ENCODE data around the gene SERPINA12. TPM values are rescaled to one million over a fixed set of nuclear protein-coding genes. Genes with fewer than 3 reads are reported as not detected.
A peak's percentile ranks its signal among the peaks of the same experiment; 100 is the strongest.

Gene SERPINA12
- total and polyA plus RNA-seq, 2 of the 13 experiments (the other 11 are each of a cell fraction or from before 2014, with no cell fraction given): 0.08 TPM; not detected in 1

DNA sequence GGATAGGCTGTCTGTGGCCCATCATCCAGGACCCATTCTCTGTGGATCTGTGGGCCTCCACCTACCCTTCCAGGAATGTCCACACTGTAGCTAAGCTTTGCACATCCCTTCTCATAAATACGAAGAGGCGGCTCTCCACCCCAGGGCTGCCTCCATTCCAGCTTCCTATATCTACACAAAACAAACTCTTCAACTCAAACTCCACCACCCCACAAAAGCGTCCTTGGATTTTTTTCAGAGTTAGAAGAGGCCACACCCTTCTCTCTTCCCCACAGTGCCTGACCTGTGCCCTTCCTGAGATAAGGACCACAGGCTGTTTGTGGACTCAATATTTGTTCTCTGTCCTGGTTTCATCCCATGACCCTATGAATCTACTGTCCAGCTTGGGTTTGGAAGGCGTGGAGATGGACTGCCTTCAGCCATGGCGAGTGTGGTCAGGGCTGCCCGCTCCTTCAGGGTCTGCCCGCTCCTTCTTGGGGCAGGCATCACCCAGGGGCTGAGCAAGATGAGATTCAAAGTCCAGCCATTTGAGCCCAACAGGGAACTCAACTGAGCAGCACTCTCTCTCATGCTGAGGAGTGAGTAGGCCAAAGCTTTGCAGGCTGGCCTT lies 13.0 kb upstream of the SERPINA12 start (continued):
- TF ChIP-seq NFIB (CRISPR knock-in tag; IDR thresholded peaks at IDR 0.05; ENCODE audit: borderline replicate concordance): no peak
- no peak for TF ChIP-seq DDIT3 (CRISPR knock-in tag; IDR thresholded peaks at IDR 0.05)
- no peak for TF ChIP-seq MATR3 (CRISPR knock-in tag; IDR thresholded peaks at IDR 0.05)
- TF ChIP-seq HOXA9 (CRISPR knock-in tag; IDR thresholded peaks at IDR 0.05; ENCODE audit: borderline replicate concordance): no peak
- peak; percentile 93 for TF ChIP-seq ZNF503 (CRISPR knock-in tag; IDR thresholded peaks at IDR 0.05)
- TF ChIP-seq, protein P1, sequence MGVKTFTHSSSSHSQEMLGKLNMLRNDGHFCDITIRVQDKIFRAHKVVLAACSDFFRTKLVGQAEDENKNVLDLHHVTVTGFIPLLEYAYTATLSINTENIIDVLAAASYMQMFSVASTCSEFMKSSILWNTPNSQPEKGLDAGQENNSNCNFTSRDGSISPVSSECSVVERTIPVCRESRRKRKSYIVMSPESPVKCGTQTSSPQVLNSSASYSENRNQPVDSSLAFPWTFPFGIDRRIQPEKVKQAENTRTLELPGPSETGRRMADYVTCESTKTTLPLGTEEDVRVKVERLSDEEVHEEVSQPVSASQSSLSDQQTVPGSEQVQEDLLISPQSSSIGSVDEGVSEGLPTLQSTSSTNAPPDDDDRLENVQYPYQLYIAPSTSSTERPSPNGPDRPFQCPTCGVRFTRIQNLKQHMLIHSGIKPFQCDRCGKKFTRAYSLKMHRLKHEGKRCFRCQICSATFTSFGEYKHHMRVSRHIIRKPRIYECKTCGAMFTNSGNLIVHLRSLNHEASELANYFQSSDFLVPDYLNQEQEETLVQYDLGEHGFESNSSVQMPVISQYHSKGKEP (CRISPR knock-in tag; IDR thresholded peaks at IDR 0.05): no peak
- peak; percentile 72; the same call in 1 of the 2 replicates for TF ChIP-seq RFXAP (CRISPR knock-in tag; IDR thresholded peaks at IDR 0.05; ENCODE audit: borderline replicate concordance)
- TF ChIP-seq, protein P2, sequence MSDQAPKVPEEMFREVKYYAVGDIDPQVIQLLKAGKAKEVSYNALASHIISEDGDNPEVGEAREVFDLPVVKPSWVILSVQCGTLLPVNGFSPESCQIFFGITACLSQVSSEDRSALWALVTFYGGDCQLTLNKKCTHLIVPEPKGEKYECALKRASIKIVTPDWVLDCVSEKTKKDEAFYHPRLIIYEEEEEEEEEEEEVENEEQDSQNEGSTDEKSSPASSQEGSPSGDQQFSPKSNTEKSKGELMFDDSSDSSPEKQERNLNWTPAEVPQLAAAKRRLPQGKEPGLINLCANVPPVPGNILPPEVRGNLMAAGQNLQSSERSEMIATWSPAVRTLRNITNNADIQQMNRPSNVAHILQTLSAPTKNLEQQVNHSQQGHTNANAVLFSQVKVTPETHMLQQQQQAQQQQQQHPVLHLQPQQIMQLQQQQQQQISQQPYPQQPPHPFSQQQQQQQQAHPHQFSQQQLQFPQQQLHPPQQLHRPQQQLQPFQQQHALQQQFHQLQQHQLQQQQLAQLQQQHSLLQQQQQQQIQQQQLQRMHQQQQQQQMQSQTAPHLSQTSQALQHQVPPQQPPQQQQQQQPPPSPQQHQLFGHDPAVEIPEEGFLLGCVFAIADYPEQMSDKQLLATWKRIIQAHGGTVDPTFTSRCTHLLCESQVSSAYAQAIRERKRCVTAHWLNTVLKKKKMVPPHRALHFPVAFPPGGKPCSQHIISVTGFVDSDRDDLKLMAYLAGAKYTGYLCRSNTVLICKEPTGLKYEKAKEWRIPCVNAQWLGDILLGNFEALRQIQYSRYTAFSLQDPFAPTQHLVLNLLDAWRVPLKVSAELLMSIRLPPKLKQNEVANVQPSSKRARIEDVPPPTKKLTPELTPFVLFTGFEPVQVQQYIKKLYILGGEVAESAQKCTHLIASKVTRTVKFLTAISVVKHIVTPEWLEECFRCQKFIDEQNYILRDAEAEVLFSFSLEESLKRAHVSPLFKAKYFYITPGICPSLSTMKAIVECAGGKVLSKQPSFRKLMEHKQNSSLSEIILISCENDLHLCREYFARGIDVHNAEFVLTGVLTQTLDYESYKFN (CRISPR knock-in tag; conservative IDR thresholded peaks at IDR 0.05): peak; percentile 96
- peak; percentile 53; the same call in 1 of the 2 replicates for TF ChIP-seq ZNF441 (CRISPR knock-in tag; IDR thresholded peaks at IDR 0.05; ENCODE audit: borderline replicate concordance)
- TF ChIP-seq U2AF1 (optimal IDR thresholded peaks at IDR 0.05; ENCODE audit: low read depth, low read length): peak; percentile 78
- no peak for TF ChIP-seq SMARCE1 (IDR thresholded peaks at IDR 0.05; ENCODE audit: borderline replicate concordance)
- TF ChIP-seq DBP (CRISPR knock-in tag; IDR thresholded peaks at IDR 0.05; ENCODE audit: not compliant biosample characterization): no peak
- 0 out of 2 replicates have a peak, but pooled peaks have one; percentile 9 for TF ChIP-seq CHD4 (IDR thresholded peaks at IDR 0.05; ENCODE audit: borderline replicate concordance, low read length)
- TF ChIP-seq CTCF (CRISPR knock-in tag; IDR thresholded peaks at IDR 0.05): 0 out of 2 replicates have a peak, but pooled peaks have one; percentile 10
- TF ChIP-seq SP2 (CRISPR knock-in tag; IDR thresholded peaks at IDR 0.05): no peak
- no peak for TF ChIP-seq GZF1 (CRISPR knock-in tag; IDR thresholded peaks at IDR 0.05)
- TF ChIP-seq STAT5B (CRISPR knock-in tag; IDR thresholded peaks at IDR 0.05): no peak
- TF ChIP-seq HMG20B (CRISPR knock-in tag; conservative IDR thresholded peaks at IDR 0.05): no peak; the same call in 1 of the 2 replicates
- peak; percentile 92 for TF ChIP-seq ISL2 (CRISPR knock-in tag; IDR thresholded peaks at IDR 0.05)
- no peak for TF ChIP-seq HDAC6 (IDR thresholded peaks at IDR 0.05; ENCODE audit: low read depth, low read length)

All from HepG2 (cell line).